HG03175 (cell line): Measurements from ENCODE around the gene RASAL3.
"Not testable (repeated sequence)": the region's sequence is repeated elsewhere in the genome, so short reads cannot be mapped to it uniquely, and the experiment has no call there.

Source experiments
- ATAC-seq: cut with Tn5 transposase; IDR thresholded peaks from one replicate; pipeline ENCODE4 v1.9.1; 2021; ENCODE audit warnings: mild to moderate bottlenecking, moderate library complexity; ENCODE audit not compliant: unreplicated experiment

The RASAL3 gene

GRCh38 chr19:15464394-15465385 is at the start of gene RASAL3:
RASAL3 (minus strand) TSS chr19:15464544; CDS start chr19:15464358, 186 bp downstream.
- no peak for ATAC-seq

- no peak for ATAC-seq
These were observed 47.5 kb upstream of the RASAL3 start for GRCh38 chr19:15511671-15512424.

- no peak for ATAC-seq
These were observed 43.8 kb upstream of the RASAL3 start, which contains the start of gene CYP4F22 for GRCh38 chr19:15508035-15508710. CYP4F22 (plus strand) TSS chr19:15508525; CDS start chr19:15525337, 16,812 bp downstream.

- no peak for ATAC-seq
These were observed 43.0 kb upstream of the RASAL3 start for GRCh38 chr19:15507068-15508034.

GRCh38 chr19:15506074-15506571 is 41.8 kb upstream of the RASAL3 start:
- no peak for ATAC-seq

- no peak for ATAC-seq
These were observed 37.9 kb upstream of the RASAL3 start for GRCh38 chr19:15502264-15502663.

- no peak for ATAC-seq
These were observed 37.3 kb upstream of the RASAL3 start for GRCh38 chr19:15501596-15501995.

GRCh38 chr19:15498910-15499309 is 34.6 kb upstream of the RASAL3 start:
- no peak for ATAC-seq

- ATAC-seq = no peak
These were observed 34.0 kb upstream of the RASAL3 start for GRCh38 chr19:15498156-15498858.

GRCh38 chr19:15495151-15495550 is 30.8 kb upstream of the RASAL3 start:
- ATAC-seq = no peak

- no peak for ATAC-seq
These were observed 24.3 kb upstream of the RASAL3 start for GRCh38 chr19:15488489-15489226.

GRCh38 chr19:15487038-15487437 is 22.7 kb upstream of the RASAL3 start:
- ATAC-seq = no peak

- ATAC-seq = not testable (repeated sequence)
These were observed 21.4 kb upstream of the RASAL3 start for GRCh38 chr19:15485768-15486167.

- not testable (repeated sequence) for ATAC-seq
These were observed 16.7 kb upstream of the RASAL3 start for GRCh38 chr19:15480996-15481395.

- ATAC-seq = no peak
These were observed 15.3 kb upstream of the RASAL3 start, which contains the start of gene PGLYRP2 for GRCh38 chr19:15479391-15480345. PGLYRP2 (minus strand) TSS chr19:15479501; CDS start chr19:15479371, 130 bp downstream.

GRCh38 chr19:15476325-15476724 is 12.0 kb upstream of the RASAL3 start:
- ATAC-seq = no peak

GRCh38 chr19:15475611-15476010 is 11.3 kb upstream of the RASAL3 start:
- ATAC-seq = no peak
